Activated B cell treated with CpG ODN at 0.5 μM for 24 hours (primary cell): ENCODE measurements around the gene NME2. TPM values are rescaled to one million over a fixed set of nuclear protein-coding genes. Genes with fewer than 3 reads are reported as not detected.
"Not testable (repeated sequence)": the region's sequence is repeated elsewhere in the genome, so short reads cannot be mapped to it uniquely, and the experiment has no call there.

Experiments
- ATAC-seq: fragments of 200-7000 bp; cut with Tn5 transposase; one replicate; pipeline ENCODE4 v1.10.0; 2021; ENCODE audit warnings: low read depth, mild to moderate bottlenecking, moderate library complexity
- CTCF ChIA-PET: fragments of 350-600 bp; sonication (Branson Sonifier 250); formaldehyde crosslinking; loops from one replicate; lab custom pipeline; 2021; ENCODE audit warnings: antibody characterized with exemption; lab: Charles Lee
- POLR2A ChIA-PET: fragments of 350-600 bp; sonication (Branson Sonifier 250); formaldehyde crosslinking; loops from one replicate; lab custom pipeline; 2021; ENCODE audit warnings: antibody characterized with exemption; lab: Charles Lee
- DNase-seq: peaks from one replicate; pipeline ENCODE4 v3.0.0; 2022
- H3K27ac Mint-ChIP-seq: one replicate; pipeline ENCODE4 v1.8.0; 2020; ENCODE audit warnings: mixed read lengths
- H3K27me3 Mint-ChIP-seq: one replicate; pipeline ENCODE4 v1.8.0; 2021; ENCODE audit warnings: mixed read lengths
- H3K36me3 Mint-ChIP-seq: one replicate; pipeline ENCODE4 v1.8.0; 2021; ENCODE audit warnings: low read depth, mixed read lengths
- H3K4me1 Mint-ChIP-seq: one replicate; pipeline ENCODE4 v1.8.0; 2021; ENCODE audit warnings: mixed read lengths
- H3K4me3 Mint-ChIP-seq: one replicate; pipeline ENCODE4 v1.8.0; 2020; ENCODE audit warnings: mild to moderate bottlenecking, mixed read lengths
- H3K9me3 Mint-ChIP-seq: one replicate; pipeline ENCODE4 v1.8.0; 2020; ENCODE audit warnings: mixed read lengths
- intact Hi-C: fragments of 100-400 bp; cut with micrococcal nuclease; formaldehyde crosslinking; loops from one replicate; pipeline ENCODE4 v1.15.1; 2024
- total RNA-seq: library from RNA; stranded (reverse); gene quantifications from 2 replicates; pipeline ENCODE4 v1.2.3, GENCODE V29; 2022
- TF ChIP-seq, protein P1 (sequence below): fragments of 200-600 bp; IDR thresholded peaks from one replicate; pipeline ENCODE4 v1.8.0; 2022; ENCODE audit warnings: antibody characterized with exemption, mild to moderate bottlenecking

NME2 gene
- total RNA-seq, 1 donor from 2014 or later = 439 TPM

GRCh38 chr17:51170736-51171135 lies 4.5 kb downstream of the NME2 start:
- intact Hi-C loops = no loop called here
- Mint-ChIP-seq H3K36me3 (peaks cover 58% of the 10 kb centered on the region), H3K27me3 (no peaks in the 10 kb centered on the region), H3K4me1 (peaks cover 18% of the 10 kb centered on the region), H3K27ac (no peak overlapping the region), H3K4me3 (no peak overlapping the region), H3K9me3 (no peaks in the 10 kb centered on the region)
- DNase-seq (no peak), ATAC-seq (no peak)
- ChIA-PET POLR2A (interaction anchor here (0.7 kb wide), 1 partner anchor 17 kb away, joined by 3 read pairs; no protein-coding TSS in a partner anchor), CTCF (interaction anchor here (0.8 kb wide), 1 partner anchor 17 kb away, joined by 3 read pairs; the partner anchor contains the start of gene NME1)
- TF ChIP-seq, protein P1, sequence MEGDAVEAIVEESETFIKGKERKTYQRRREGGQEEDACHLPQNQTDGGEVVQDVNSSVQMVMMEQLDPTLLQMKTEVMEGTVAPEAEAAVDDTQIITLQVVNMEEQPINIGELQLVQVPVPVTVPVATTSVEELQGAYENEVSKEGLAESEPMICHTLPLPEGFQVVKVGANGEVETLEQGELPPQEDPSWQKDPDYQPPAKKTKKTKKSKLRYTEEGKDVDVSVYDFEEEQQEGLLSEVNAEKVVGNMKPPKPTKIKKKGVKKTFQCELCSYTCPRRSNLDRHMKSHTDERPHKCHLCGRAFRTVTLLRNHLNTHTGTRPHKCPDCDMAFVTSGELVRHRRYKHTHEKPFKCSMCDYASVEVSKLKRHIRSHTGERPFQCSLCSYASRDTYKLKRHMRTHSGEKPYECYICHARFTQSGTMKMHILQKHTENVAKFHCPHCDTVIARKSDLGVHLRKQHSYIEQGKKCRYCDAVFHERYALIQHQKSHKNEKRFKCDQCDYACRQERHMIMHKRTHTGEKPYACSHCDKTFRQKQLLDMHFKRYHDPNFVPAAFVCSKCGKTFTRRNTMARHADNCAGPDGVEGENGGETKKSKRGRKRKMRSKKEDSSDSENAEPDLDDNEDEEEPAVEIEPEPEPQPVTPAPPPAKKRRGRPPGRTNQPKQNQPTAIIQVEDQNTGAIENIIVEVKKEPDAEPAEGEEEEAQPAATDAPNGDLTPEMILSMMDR = no peak

- DNase-seq, H3K4me3 Mint-ChIP-seq, intact Hi-C loops, CTCF ChIA-PET, H3K27ac Mint-ChIP-seq, H3K27me3 Mint-ChIP-seq, H3K9me3 Mint-ChIP-seq, ATAC-seq: not testable (repeated sequence)
- POLR2A ChIA-PET = interaction anchor here (0.6 kb wide), 1 partner anchor 103 kb away, joined by 3 read pairs; no protein-coding TSS in a partner anchor
- H3K4me1 Mint-ChIP-seq = peaks cover 14% of the 10 kb centered on the region
- H3K36me3 Mint-ChIP-seq = peaks cover 57% of the 10 kb centered on the region
These were observed 5.8 kb downstream of the NME2 start for GRCh38 chr17:51172030-51172429.

GRCh38 chr17:51180486-51180885 lies 14.3 kb downstream of the NME2 start:
- Mint-ChIP-seq H3K4me1 (no peaks in the 10 kb centered on the region), H3K9me3 (no peaks in the 10 kb centered on the region), H3K27ac (no peak overlapping the region), H3K36me3 (peaks cover 57% of the 10 kb centered on the region), H3K4me3 (no peak overlapping the region), H3K27me3 (no peaks in the 10 kb centered on the region)
- intact Hi-C loops = no loop called here
- DNase-seq (no peak), ATAC-seq (no peak)
- ChIA-PET POLR2A (no interaction called here), CTCF (no interaction called here)
- TF ChIP-seq, protein P1 = no peak

DNA sequence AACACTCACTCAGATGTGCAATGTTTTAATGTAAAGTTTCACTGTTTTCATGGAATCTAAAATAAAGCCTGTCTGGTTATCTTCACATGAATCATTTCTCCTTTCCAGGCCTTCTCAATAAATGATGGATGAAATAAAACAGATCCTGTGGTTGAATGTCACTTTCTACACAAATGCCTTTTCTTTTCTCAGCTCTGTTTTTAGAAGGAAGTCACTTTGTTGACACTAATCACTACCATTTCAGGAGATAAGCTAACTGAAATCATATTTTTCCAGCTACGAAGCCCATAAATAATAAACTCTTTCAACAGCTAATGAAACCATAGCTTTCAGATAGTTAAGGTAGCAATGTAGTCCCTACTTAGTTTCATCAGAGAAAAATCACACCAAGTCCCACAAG lies 17.9 kb downstream of the NME2 start:
- CTCF ChIA-PET = no interaction called here
- Mint-ChIP-seq H3K4me3 (no peak overlapping the region), H3K4me1 (no peaks in the 10 kb centered on the region), H3K36me3 (peaks cover 72% of the 10 kb centered on the region), H3K27me3 (no peaks in the 10 kb centered on the region), H3K9me3 (no peaks in the 10 kb centered on the region), H3K27ac (no peak overlapping the region)
- ATAC-seq (no peak), DNase-seq (no peak)
- POLR2A ChIA-PET = no interaction called here
- intact Hi-C loops = no loop called here
- TF ChIP-seq, protein P1 = no peak

DNA sequence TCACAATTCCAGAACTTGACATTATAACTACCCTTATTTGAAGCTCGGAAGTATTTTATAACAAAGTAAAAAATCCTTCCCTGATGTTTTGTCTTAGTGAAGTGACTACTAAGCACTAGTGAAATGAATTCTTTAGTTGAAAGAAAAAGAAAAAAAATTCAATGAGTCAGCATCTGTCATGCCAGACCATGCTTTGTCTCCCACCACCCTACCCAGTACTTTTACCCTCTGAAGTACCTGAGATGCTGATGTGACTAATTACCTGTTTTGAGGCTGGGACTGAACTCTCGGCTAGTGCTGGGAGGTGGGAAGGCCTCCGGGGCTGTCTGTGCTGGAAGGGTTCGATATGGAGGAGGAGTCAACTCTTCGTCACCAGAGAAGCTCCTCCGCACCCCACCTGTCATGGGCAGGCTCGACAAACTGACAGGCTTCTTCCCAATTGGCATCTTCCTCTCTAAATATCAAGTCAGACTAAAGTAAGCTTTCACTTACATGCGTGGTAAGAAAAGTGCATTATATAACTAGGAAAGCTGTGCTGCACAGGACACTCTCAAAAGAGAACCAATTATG lies 19.6 kb downstream of the NME2 start:
- peaks cover 75% of the 10 kb centered on the region for H3K36me3 Mint-ChIP-seq
- TF ChIP-seq, protein P1 = no peak
- H3K4me3 Mint-ChIP-seq = no peak overlapping the region
- H3K27ac Mint-ChIP-seq = no peak overlapping the region
- POLR2A ChIA-PET = interaction anchor here (0.7 kb wide), 1 partner anchor 75 kb away, joined by 3 read pairs; no protein-coding TSS in a partner anchor
- DNase-seq = no peak
- no peaks in the 10 kb centered on the region for H3K27me3 Mint-ChIP-seq
- intact Hi-C loops = no loop called here
- CTCF ChIA-PET = no interaction called here
- H3K4me1 Mint-ChIP-seq = no peaks in the 10 kb centered on the region
- no peak for ATAC-seq
- H3K9me3 Mint-ChIP-seq = no peaks in the 10 kb centered on the region
